ENCODE data around the gene ASPHD2.

ASPHD2 gene

GRCh38 chr22:26462051-26462450 is 33.0 kb downstream of the ASPHD2 start:
- no peak for TF ChIP-seq CTCF (IDR thresholded peaks at IDR 0.05; ENCODE audit: borderline replicate concordance, control extremely low read depth, extremely low read depth, insufficient read depth, missing control alignments)
- in situ Hi-C loops (cut with MboI; ENCODE audit: low sequenced_read_pairs, unreplicated experiment): loop anchor here (5.0 kb wide), 1 partner anchor 80 kb away; no protein-coding TSS in a partner anchor
- no peak for DNase-seq (ENCODE audit: low spot score)

- DNase-seq (ENCODE audit: low spot score): no peak
- no peak for TF ChIP-seq CTCF (IDR thresholded peaks at IDR 0.05; ENCODE audit: borderline replicate concordance, control extremely low read depth, extremely low read depth, insufficient read depth, missing control alignments)
- in situ Hi-C loops (cut with MboI; ENCODE audit: low sequenced_read_pairs, unreplicated experiment): loop anchor here (5.0 kb wide), 1 partner anchor 80 kb away; no protein-coding TSS in a partner anchor
These were observed 33.6 kb downstream of the ASPHD2 start for GRCh38 chr22:26462641-26463040.

- in situ Hi-C loops (cut with MboI; ENCODE audit: low sequenced_read_pairs, unreplicated experiment): loop anchor here (5.0 kb wide), 1 partner anchor 81 kb away; no protein-coding TSS in a partner anchor
- no peak for TF ChIP-seq CTCF (IDR thresholded peaks at IDR 0.05; ENCODE audit: borderline replicate concordance, control extremely low read depth, extremely low read depth, insufficient read depth, missing control alignments)
- no peak for DNase-seq (ENCODE audit: low spot score)
These were observed 34.1 kb downstream of the ASPHD2 start for GRCh38 chr22:26463101-26463661.

GRCh38 chr22:26463688-26464087 is 34.6 kb downstream of the ASPHD2 start:
- no peak for DNase-seq (ENCODE audit: low spot score)
- TF ChIP-seq CTCF (IDR thresholded peaks at IDR 0.05; ENCODE audit: borderline replicate concordance, control extremely low read depth, extremely low read depth, insufficient read depth, missing control alignments): no peak
- in situ Hi-C loops (cut with MboI; ENCODE audit: low sequenced_read_pairs, unreplicated experiment): loop anchor here (5.0 kb wide), 1 partner anchor 81 kb away; no protein-coding TSS in a partner anchor

GRCh38 chr22:26464312-26464711 is 35.3 kb downstream of the ASPHD2 start:
- no peak for TF ChIP-seq CTCF (IDR thresholded peaks at IDR 0.05; ENCODE audit: borderline replicate concordance, control extremely low read depth, extremely low read depth, insufficient read depth, missing control alignments)
- in situ Hi-C loops (cut with MboI; ENCODE audit: low sequenced_read_pairs, unreplicated experiment): loop anchor here (5.0 kb wide), 1 partner anchor 82 kb away; no protein-coding TSS in a partner anchor
- no peak for DNase-seq (ENCODE audit: low spot score)

GRCh38 chr22:26466196-26466595 is 37.1 kb downstream of the ASPHD2 start:
- in situ Hi-C loops (cut with MboI; ENCODE audit: low sequenced_read_pairs, unreplicated experiment): no loop called here

More at GRCh38 chr22:26466196-26466595, 37.1 kb downstream of the ASPHD2 start:
- no peak for DNase-seq (ENCODE audit: low spot score)
- TF ChIP-seq CTCF (IDR thresholded peaks at IDR 0.05; ENCODE audit: borderline replicate concordance, control extremely low read depth, extremely low read depth, insufficient read depth, missing control alignments): no peak
